ENCODE measurements around the gene LUZP1. TPM values are rescaled to one million over a fixed set of nuclear protein-coding genes. Genes with fewer than 3 reads are reported as not detected.

The LUZP1 gene
- total RNA-seq, 4 donors from 2014 or later, result 28.3 to 46.4 (median 33.3) TPM

DNA sequence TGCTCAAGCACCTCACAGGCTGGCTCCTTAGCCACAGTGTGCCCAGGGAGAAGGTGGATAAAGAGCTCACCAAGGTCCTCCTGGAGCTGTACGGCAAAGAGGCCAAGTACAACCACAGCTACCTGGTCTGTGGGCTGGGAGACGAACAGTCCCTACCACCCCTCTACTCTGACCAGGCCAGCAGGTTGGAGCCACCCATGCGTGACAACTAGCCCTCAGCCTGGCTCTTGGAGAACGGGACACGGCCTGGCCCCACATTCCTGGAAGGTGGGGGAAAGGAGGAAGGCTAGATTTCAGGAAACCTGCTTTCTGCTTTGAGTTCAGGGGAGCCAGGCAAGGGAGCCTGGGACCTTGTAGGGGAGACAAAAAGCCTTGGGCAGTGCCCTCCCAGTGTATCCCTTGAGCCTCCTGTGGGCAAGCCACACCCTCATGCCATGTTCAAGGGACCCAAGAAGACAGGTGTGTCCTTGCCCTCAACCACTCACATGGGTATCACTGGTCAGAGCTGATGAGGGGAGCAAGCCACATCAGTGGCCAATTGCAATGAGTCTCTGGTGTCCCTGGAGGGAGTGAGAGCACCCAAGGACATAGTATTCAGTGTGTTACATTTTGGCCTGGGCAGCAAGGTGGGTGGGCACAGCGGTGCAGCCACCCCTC, 27.6 kb downstream of the LUZP1 start:
- H3K9me3 ChIP-seq, result no peaks in the 10 kb centered on the region
- TF ChIP-seq EP300 (IDR thresholded peaks at IDR 0.05; ENCODE audit: low read depth), result no peak
- TF ChIP-seq, protein P1, sequence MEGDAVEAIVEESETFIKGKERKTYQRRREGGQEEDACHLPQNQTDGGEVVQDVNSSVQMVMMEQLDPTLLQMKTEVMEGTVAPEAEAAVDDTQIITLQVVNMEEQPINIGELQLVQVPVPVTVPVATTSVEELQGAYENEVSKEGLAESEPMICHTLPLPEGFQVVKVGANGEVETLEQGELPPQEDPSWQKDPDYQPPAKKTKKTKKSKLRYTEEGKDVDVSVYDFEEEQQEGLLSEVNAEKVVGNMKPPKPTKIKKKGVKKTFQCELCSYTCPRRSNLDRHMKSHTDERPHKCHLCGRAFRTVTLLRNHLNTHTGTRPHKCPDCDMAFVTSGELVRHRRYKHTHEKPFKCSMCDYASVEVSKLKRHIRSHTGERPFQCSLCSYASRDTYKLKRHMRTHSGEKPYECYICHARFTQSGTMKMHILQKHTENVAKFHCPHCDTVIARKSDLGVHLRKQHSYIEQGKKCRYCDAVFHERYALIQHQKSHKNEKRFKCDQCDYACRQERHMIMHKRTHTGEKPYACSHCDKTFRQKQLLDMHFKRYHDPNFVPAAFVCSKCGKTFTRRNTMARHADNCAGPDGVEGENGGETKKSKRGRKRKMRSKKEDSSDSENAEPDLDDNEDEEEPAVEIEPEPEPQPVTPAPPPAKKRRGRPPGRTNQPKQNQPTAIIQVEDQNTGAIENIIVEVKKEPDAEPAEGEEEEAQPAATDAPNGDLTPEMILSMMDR (IDR thresholded peaks at IDR 0.05), result no peak
- TF ChIP-seq POLR2AphosphoS5 (IDR thresholded peaks at IDR 0.05), result no peak
- no peak for TF ChIP-seq POLR2A (IDR thresholded peaks at IDR 0.05)
- WGBS, 2 donors (ENCODE audit: low coverage in 1 of 2), result 95% methylated on average over 6 of the region's 6 CpGs; no CpG with 5 or more reads in 1 of the 2 donors
- no peaks in the 10 kb centered on the region for H3K27me3 ChIP-seq
- H3K4me1 ChIP-seq, result no peaks in the 10 kb centered on the region
- H3K4me3 ChIP-seq, result no peak overlapping the region
- intact Hi-C loops (cut with DNase I; ENCODE audit: low total_unique reads) (no loop called here), in situ Hi-C loops (cut with MboI; ENCODE audit: low pct_ligation_motif_present in 1 of 4, low pct_unique_long_range_greater_than_20kb in 1 of 4, low sequenced_read_pairs in 3 of 4) (no loop called here)
- H3K27ac ChIP-seq, result no peak overlapping the region
- H3K36me3 ChIP-seq, result peaks cover 0 to 4% (median 0%) of the 10 kb centered on the region in 4 donors
- no peak for DNase-seq

DNA sequence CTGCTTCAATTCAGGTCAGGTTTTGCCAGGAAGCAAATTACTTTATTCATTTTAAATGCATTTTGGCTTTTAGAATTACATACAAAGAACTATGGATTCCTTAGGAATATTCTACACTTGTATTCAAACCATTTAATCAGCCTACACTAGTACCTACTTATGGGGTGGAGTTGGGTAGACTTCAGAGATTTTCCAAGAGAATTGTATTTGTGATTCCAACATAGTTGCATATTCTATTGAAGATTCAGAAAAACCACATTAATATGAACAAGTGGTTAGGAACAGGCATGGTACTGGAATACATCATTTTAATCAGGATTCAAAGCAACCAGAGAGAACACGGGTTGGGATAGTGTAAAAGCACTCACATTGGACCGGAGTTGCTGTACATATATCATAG, 33.4 kb downstream of the LUZP1 start:
- in situ Hi-C loops (cut with MboI; ENCODE audit: low pct_ligation_motif_present in 1 of 4, low pct_unique_long_range_greater_than_20kb in 1 of 4, low sequenced_read_pairs in 3 of 4), result no loop called here
- no peak for DNase-seq
- no peaks in the 10 kb centered on the region for H3K27me3 ChIP-seq
- H3K4me1 ChIP-seq, result no peaks in the 10 kb centered on the region
- TF ChIP-seq EP300 (IDR thresholded peaks at IDR 0.05; ENCODE audit: low read depth) (no peak), POLR2A (IDR thresholded peaks at IDR 0.05) (no peak), POLR2AphosphoS5 (IDR thresholded peaks at IDR 0.05) (no peak)
- TF ChIP-seq, protein P1 (IDR thresholded peaks at IDR 0.05), result no peak
- no peak overlapping the region for H3K4me3 ChIP-seq
- intact Hi-C loops (cut with DNase I; ENCODE audit: low total_unique reads), result no loop called here
- no peaks in the 10 kb centered on the region for H3K9me3 ChIP-seq
- H3K27ac ChIP-seq, result no peak overlapping the region
- H3K36me3 ChIP-seq, result no peaks in the 10 kb centered on the region
- WGBS, 2 donors (ENCODE audit: low coverage in 1 of 2), result 87% methylated on average over 2 of the region's 2 CpGs; no CpG with 5 or more reads in 1 of the 2 donors

DNA sequence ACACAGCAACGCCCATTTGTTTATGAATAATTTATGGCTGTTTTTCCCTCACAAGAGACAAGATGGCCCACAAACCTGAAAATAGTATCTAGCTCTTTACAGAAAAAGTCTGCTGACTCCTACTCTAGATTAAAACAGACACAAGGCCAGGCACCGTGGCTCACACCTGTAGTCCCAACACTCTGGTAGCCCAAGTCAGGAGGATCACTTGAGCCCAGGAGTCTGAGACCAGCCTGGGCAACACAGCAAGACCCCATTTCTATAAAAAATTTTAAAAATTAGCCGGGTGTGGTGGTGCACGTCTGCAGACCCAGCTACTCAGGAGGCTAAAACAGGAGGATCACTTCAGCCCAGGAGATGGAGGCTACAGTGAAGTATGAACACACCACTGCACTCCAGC, 34.6 kb downstream of the LUZP1 start:
- no peak overlapping the region for H3K27ac ChIP-seq
- TF ChIP-seq, protein P1 (IDR thresholded peaks at IDR 0.05), result no peak
- TF ChIP-seq POLR2A (IDR thresholded peaks at IDR 0.05), result no peak
- no peak for TF ChIP-seq POLR2AphosphoS5 (IDR thresholded peaks at IDR 0.05)
- TF ChIP-seq EP300 (IDR thresholded peaks at IDR 0.05; ENCODE audit: low read depth), result no peak
- DNase-seq, result no peak
- in situ Hi-C loops (cut with MboI; ENCODE audit: low pct_ligation_motif_present in 1 of 4, low pct_unique_long_range_greater_than_20kb in 1 of 4, low sequenced_read_pairs in 3 of 4) (no loop called here), intact Hi-C loops (cut with DNase I; ENCODE audit: low total_unique reads) (no loop called here)
- no peaks in the 10 kb centered on the region for H3K27me3 ChIP-seq
- no peaks in the 10 kb centered on the region for H3K36me3 ChIP-seq
- H3K4me3 ChIP-seq, result no peak overlapping the region
- 87 to 92% methylated on average over 4 of the region's 4 CpGs for WGBS, 2 donors (ENCODE audit: low coverage in 1 of 2)
- no peaks in the 10 kb centered on the region for H3K9me3 ChIP-seq
- no peaks in the 10 kb centered on the region for H3K4me1 ChIP-seq

- Histone ChIP-seq H3K9me3 (no peaks in the 10 kb centered on the region), H3K4me1 (no peaks in the 10 kb centered on the region), H3K27ac (no peak overlapping the region), H3K27me3 (no peaks in the 10 kb centered on the region), H3K36me3 (no peaks in the 10 kb centered on the region), H3K4me3 (no peak overlapping the region)
- intact Hi-C loops (cut with DNase I; ENCODE audit: low total_unique reads) (no loop called here), in situ Hi-C loops (cut with MboI; ENCODE audit: low pct_ligation_motif_present in 1 of 4, low pct_unique_long_range_greater_than_20kb in 1 of 4, low sequenced_read_pairs in 3 of 4) (no loop called here)
- 97 to 98% methylated on average over 5 of the region's 5 CpGs for WGBS, 2 donors (ENCODE audit: low coverage in 1 of 2)
- DNase-seq, result no peak
- TF ChIP-seq POLR2A (IDR thresholded peaks at IDR 0.05), result no peak
- TF ChIP-seq POLR2AphosphoS5 (IDR thresholded peaks at IDR 0.05), result no peak
- TF ChIP-seq, protein P1 (IDR thresholded peaks at IDR 0.05), result no peak
- TF ChIP-seq EP300 (IDR thresholded peaks at IDR 0.05; ENCODE audit: low read depth), result no peak
Observed at GRCh38 chr1:23133587-23133986, 35.1 kb downstream of the LUZP1 start.

Measured in transverse colon (tissue), 4 donors.